OCI-LY7 (cell line): ENCODE measurements around the gene SPEM1.

Source experiments
- CTCF ChIP-seq: fragments of 200-600 bp; sonication (generic); conservative IDR thresholded peaks from 2 replicates; pipeline ENCODE4 v1.5.1; 2014; ENCODE audit warnings: mild to moderate bottlenecking, antibody characterized with exemption, low read length, moderate library complexity, mixed read lengths
- EZH2phosphoT487 ChIP-seq: fragments of 200-600 bp; sonication (generic); IDR thresholded peaks from 2 replicates; pipeline ENCODE4 v1.6.1; 2018; ENCODE audit warnings: low read depth, borderline replicate concordance, mild to moderate bottlenecking, mixed run types, antibody characterized with exemption, low read length, moderate library complexity, mixed read lengths

GRCh38 chr17:7428557-7428956 is 8.4 kb downstream of the SPEM1 start, which contains the start of gene SPEM3:
- no peak for TF ChIP-seq CTCF
- TF ChIP-seq EZH2phosphoT487, result no peak
